Measurements from ENCODE around the gene TGM1. TPM values are rescaled to one million over a fixed set of nuclear protein-coding genes. Genes with fewer than 3 reads are reported as not detected.

Gene TGM1
- total RNA-seq, 1 donor from 2014 or later, result 3.0 TPM

Small RNA genes lying within 50 kb of the gene (small RNA-seq; reads per million reads assigned to genes)
- gene CHMP4A (not detected), gene MDP1 (not detected)

Other genes starting within 250 kb of the TGM1 start
- gene CARMIL3, start 211.2 kb downstream of the TGM1 start, total RNA-seq, result 28.8 TPM
- gene CPNE6, start 191.6 kb downstream of the TGM1 start, total RNA-seq, result 16.8 TPM
- gene PCK2, start 168.9 kb downstream of the TGM1 start, total RNA-seq, result 3.0 TPM
- 67.6 TPM for gene DCAF11, start 148.4 kb downstream of the TGM1 start, total RNA-seq
- 2.5 TPM for gene NRL, start 148.2 kb downstream of the TGM1 start, total RNA-seq
- not detected for gene FITM1, start 132.5 kb downstream of the TGM1 start, total RNA-seq
- 30.4 TPM for gene PSME1, start 127.0 kb downstream of the TGM1 start, total RNA-seq
- gene EMC9, start 121.6 kb downstream of the TGM1 start, total RNA-seq, result 15.5 TPM
- gene PSME2, start 116.6 kb downstream of the TGM1 start, total RNA-seq, result 38.8 TPM
- gene RNF31, start 115.7 kb downstream of the TGM1 start, total RNA-seq, result 24.5 TPM
- gene IRF9, start 101.9 kb downstream of the TGM1 start, total RNA-seq, result 38.5 TPM
- gene REC8, start 91.1 kb downstream of the TGM1 start, total RNA-seq, result 26.3 TPM
- gene IPO4, start 74.4 kb downstream of the TGM1 start, total RNA-seq, result 19.4 TPM
- gene TM9SF1, start 67.7 kb downstream of the TGM1 start, total RNA-seq, result 21.5 TPM
- not detected for gene TSSK4, start 57.5 kb downstream of the TGM1 start, total RNA-seq
- gene CHMP4A, start 49.7 kb downstream of the TGM1 start, total RNA-seq, result 33.2 TPM
- gene MDP1, start 47.1 kb downstream of the TGM1 start, total RNA-seq, result 16.1 TPM
- gene NEDD8, start 30.8 kb downstream of the TGM1 start, total RNA-seq, result 94.6 TPM
- 48.9 TPM for gene GMPR2, start 30.2 kb downstream of the TGM1 start, total RNA-seq
- gene TINF2, start 20.6 kb downstream of the TGM1 start, total RNA-seq, result 37.6 TPM
- gene RABGGTA, start 8.4 kb upstream of the TGM1 start, total RNA-seq, result 31.4 TPM
- 10.4 TPM for gene DHRS1, start 36.6 kb upstream of the TGM1 start, total RNA-seq
- 20.3 TPM for gene NOP9, start 36.7 kb upstream of the TGM1 start, total RNA-seq
- gene CIDEB, start 44.8 kb upstream of the TGM1 start, total RNA-seq, result 2.8 TPM
- gene LTB4R2, start 47.0 kb upstream of the TGM1 start, total RNA-seq, result 1.8 TPM
- gene LTB4R, start 48.3 kb upstream of the TGM1 start, total RNA-seq, result 1.2 TPM
- gene ADCY4, start 71.9 kb upstream of the TGM1 start, total RNA-seq, result 3.2 TPM
- gene RIPK3, start 76.8 kb upstream of the TGM1 start, total RNA-seq, result 0.69 TPM
- gene NFATC4, start 105.0 kb upstream of the TGM1 start, total RNA-seq, result 5.5 TPM
- gene NYNRIN, start 135.8 kb upstream of the TGM1 start, total RNA-seq, result 13.8 TPM
- 0.46 TPM for gene CBLN3, start 166.5 kb upstream of the TGM1 start, total RNA-seq
- gene KHNYN, start 166.8 kb upstream of the TGM1 start, total RNA-seq, result 15.7 TPM
- 22.4 TPM for gene SDR39U1, start 179.6 kb upstream of the TGM1 start, total RNA-seq
- not detected for gene CMA1, start 245.1 kb upstream of the TGM1 start, total RNA-seq